Measurements from ENCODE around the gene POC1B. TPM values are rescaled to one million over a fixed set of nuclear protein-coding genes. Genes with fewer than 3 reads are reported as not detected.
"Not testable (repeated sequence)": the region's sequence is repeated elsewhere in the genome, so short reads cannot be mapped to it uniquely, and the experiment has no call there.

Gene POC1B
- total RNA-seq, 1 experiment from 2014 or later = 19.4 TPM

GRCh38 chr12:89468017-89468416, 57.8 kb downstream of the POC1B start:
- no peak for DNase-seq (ENCODE audit: low read depth)

- DNase-seq (ENCODE audit: low read depth) = peak; percentile 60
These were observed 60.8 kb downstream of the POC1B start for GRCh38 chr12:89464974-89465592.

- peak; percentile 64 for DNase-seq (ENCODE audit: low read depth)
These were observed 63.9 kb downstream of the POC1B start for GRCh38 chr12:89461649-89462612.

GRCh38 chr12:89461190-89461589, 64.7 kb downstream of the POC1B start:
- DNase-seq (ENCODE audit: low read depth) = no peak

- not testable (repeated sequence) for DNase-seq (ENCODE audit: low read depth)
These were observed 66.6 kb downstream of the POC1B start for GRCh38 chr12:89459279-89459678.

GRCh38 chr12:89456565-89456964, 69.3 kb downstream of the POC1B start:
- DNase-seq (ENCODE audit: low read depth) = no peak

GRCh38 chr12:89454080-89454848, 71.6 kb downstream of the POC1B start:
- no peak for DNase-seq (ENCODE audit: low read depth)

GRCh38 chr12:89453121-89453978, 72.5 kb downstream of the POC1B start:
- DNase-seq (ENCODE audit: low read depth) = peak; percentile 65

- peak; percentile 34 for DNase-seq (ENCODE audit: low read depth)
These were observed 74.0 kb downstream of the POC1B start for GRCh38 chr12:89451841-89452251.

GRCh38 chr12:89450907-89451306, 74.9 kb downstream of the POC1B start:
- peak; percentile 72 for DNase-seq (ENCODE audit: low read depth)

GRCh38 chr12:89448951-89449371, 76.9 kb downstream of the POC1B start:
- DNase-seq (ENCODE audit: low read depth) = peak; percentile 39

GRCh38 chr12:89448526-89448925, 77.3 kb downstream of the POC1B start:
- DNase-seq (ENCODE audit: low read depth) = no peak

- peak; percentile 78 for DNase-seq (ENCODE audit: low read depth)
These were observed 85.9 kb downstream of the POC1B start for GRCh38 chr12:89439941-89440340.

- DNase-seq (ENCODE audit: low read depth) = no peak
These were observed 88.6 kb downstream of the POC1B start for GRCh38 chr12:89437231-89437630.

- no peak for DNase-seq (ENCODE audit: low read depth)
These were observed 89.8 kb downstream of the POC1B start for GRCh38 chr12:89436062-89436461.

- DNase-seq (ENCODE audit: low read depth) = no peak
These were observed 92.2 kb downstream of the POC1B start for GRCh38 chr12:89433634-89434033.

GRCh38 chr12:89432396-89432795, 93.5 kb downstream of the POC1B start:
- no peak for DNase-seq (ENCODE audit: low read depth)

- DNase-seq (ENCODE audit: low read depth) = no peak
These were observed 96.3 kb downstream of the POC1B start for GRCh38 chr12:89429528-89429927.

- DNase-seq (ENCODE audit: low read depth) = peak; percentile 59
These were observed 98.2 kb downstream of the POC1B start for GRCh38 chr12:89427508-89428156.

GRCh38 chr12:89424846-89425245, 101.0 kb downstream of the POC1B start:
- DNase-seq (ENCODE audit: low read depth) = no peak

- DNase-seq (ENCODE audit: low read depth) = no peak
These were observed 101.5 kb downstream of the POC1B start for GRCh38 chr12:89424389-89424788.

Measured in M059J (cell line).